Omental fat pad (tissue), 4 donors: ENCODE measurements around the gene NLRP1. TPM values are rescaled to one million over a fixed set of nuclear protein-coding genes. Genes with fewer than 3 reads are reported as not detected.

ENCODE experiments used
- ATAC-seq: fragments of 150-250 bp; one replicate; pipeline ENCODE4 v1.9.1; 2016; ENCODE audit warnings: mild to moderate bottlenecking, moderate library complexity; ENCODE audit not compliant: low FRiP score
- DNase-seq: peaks from one replicate; pipeline ENCODE4 v3.0.0-alpha.2; 2019; ENCODE audit warnings: low spot score
- CTCF ChIP-seq, 3 donors: fragments of 450-650 bp; IDR thresholded peaks; one replicate each; pipeline ENCODE4 v1.5.1; 2016 to 2017; ENCODE audit warnings: antibody characterized with exemption in 3 of 3, mild to moderate bottlenecking in 3 of 3, moderate library complexity in 2 of 3
- total RNA-seq, 4 donors: library from RNA; depleted of rRNA; stranded (reverse); fragments of >200 nt; gene quantifications; one replicate each; pipeline ENCODE4 v1.1.0, GENCODE V29; 2016

The NLRP1 gene
- total RNA-seq, 4 donors from 2014 or later, result 26.1 to 88.3 (median 28.8) TPM

- TF ChIP-seq CTCF (IDR thresholded peaks at IDR 0.05), result no peak
- ATAC-seq, result no peak
- no peak for DNase-seq
Observed at GRCh38 chr17:5591966-5592365, 7.7 kb upstream of the NLRP1 start.

GRCh38 chr17:5588584-5588983, 4.3 kb upstream of the NLRP1 start:
- ATAC-seq (no peak), DNase-seq (no peak)
- no peak for TF ChIP-seq CTCF (IDR thresholded peaks at IDR 0.05)

GRCh38 chr17:5587438-5588032, 3.2 kb upstream of the NLRP1 start:
- ATAC-seq (no peak), DNase-seq (no peak)
- peak in 1 of 3 donors; percentile 70 for TF ChIP-seq CTCF (IDR thresholded peaks at IDR 0.05)

- DNase-seq (no peak), ATAC-seq (no peak)
- TF ChIP-seq CTCF (IDR thresholded peaks at IDR 0.05), result no peak
Observed at GRCh38 chr17:5585836-5586521, 1.7 kb upstream of the NLRP1 start.

GRCh38 chr17:5585287-5585794, 1.0 kb upstream of the NLRP1 start:
- ATAC-seq, result no peak
- TF ChIP-seq CTCF (IDR thresholded peaks at IDR 0.05), result no peak
- no peak for DNase-seq

- DNase-seq (no peak), ATAC-seq (peak; percentile 25)
- no peak for TF ChIP-seq CTCF (IDR thresholded peaks at IDR 0.05)
Observed at GRCh38 chr17:5583426-5584382, 605 bp downstream of the NLRP1 start.
